ENCODE measurements around the gene NMNAT2.

The NMNAT2 gene

GRCh38 chr1:183365676-183366075 is 52.5 kb downstream of the NMNAT2 start:
- DNase-seq (ENCODE audit: low spot score): no peak

GRCh38 chr1:183365093-183365492 is 53.1 kb downstream of the NMNAT2 start:
- DNase-seq (ENCODE audit: low spot score): no peak

GRCh38 chr1:183363972-183364371 is 54.2 kb downstream of the NMNAT2 start:
- DNase-seq (ENCODE audit: low spot score): no peak

GRCh38 chr1:183361081-183361480 is 57.1 kb downstream of the NMNAT2 start:
- no peak for DNase-seq (ENCODE audit: low spot score)

- DNase-seq (ENCODE audit: low spot score): no peak
Measured at GRCh38 chr1:183360473-183360872, 57.7 kb downstream of the NMNAT2 start.

GRCh38 chr1:183356534-183357182 is 61.5 kb downstream of the NMNAT2 start:
- DNase-seq (ENCODE audit: low spot score): no peak

GRCh38 chr1:183355797-183356196 is 62.4 kb downstream of the NMNAT2 start:
- DNase-seq (ENCODE audit: low spot score): no peak

GRCh38 chr1:183355181-183355580 is 63.0 kb downstream of the NMNAT2 start:
- DNase-seq (ENCODE audit: low spot score): no peak

GRCh38 chr1:183353597-183353996 is 64.6 kb downstream of the NMNAT2 start:
- no peak for DNase-seq (ENCODE audit: low spot score)

- DNase-seq (ENCODE audit: low spot score): no peak
Measured at GRCh38 chr1:183349201-183349711, 68.9 kb downstream of the NMNAT2 start.

- no peak for DNase-seq (ENCODE audit: low spot score)
Measured at GRCh38 chr1:183346276-183346732, 71.9 kb downstream of the NMNAT2 start.

- no peak for DNase-seq (ENCODE audit: low spot score)
Measured at GRCh38 chr1:183339556-183340167, 78.5 kb downstream of the NMNAT2 start.

- DNase-seq (ENCODE audit: low spot score): no peak
Measured at GRCh38 chr1:183331091-183331742, 87.0 kb downstream of the NMNAT2 start.

- no peak for DNase-seq (ENCODE audit: low spot score)
Measured at GRCh38 chr1:183330335-183330734, 87.8 kb downstream of the NMNAT2 start.

GRCh38 chr1:183328371-183328770 is 89.8 kb downstream of the NMNAT2 start:
- DNase-seq (ENCODE audit: low spot score): no peak

- no peak for DNase-seq (ENCODE audit: low spot score)
Measured at GRCh38 chr1:183327434-183328290, 90.5 kb downstream of the NMNAT2 start.

GRCh38 chr1:183323849-183324683 is 94.1 kb downstream of the NMNAT2 start:
- no peak for DNase-seq (ENCODE audit: low spot score)

- DNase-seq (ENCODE audit: low spot score): no peak
Measured at GRCh38 chr1:183319606-183320005, 98.6 kb downstream of the NMNAT2 start.

- no peak for DNase-seq (ENCODE audit: low spot score)
Measured at GRCh38 chr1:183319051-183319450, 99.1 kb downstream of the NMNAT2 start.

GRCh38 chr1:183318433-183318832 is 99.7 kb downstream of the NMNAT2 start:
- DNase-seq (ENCODE audit: low spot score): peak; percentile 18

All from SW480 (cell line).